K562 (cell line): ENCODE measurements around the gene ZNF865. TPM values are rescaled to one million over a fixed set of nuclear protein-coding genes. Genes with fewer than 3 reads are reported as not detected.

ENCODE experiments used
- BCOR ChIP-seq: fragments of 450-650 bp; IDR thresholded peaks from 2 replicates; pipeline ENCODE4 v1.6.1; 2016
- CREM ChIP-seq: IDR thresholded peaks from 2 replicates; pipeline ENCODE4 v1.6.1; 2014; ENCODE audit warnings: antibody characterized with exemption, low read depth
- HDGF ChIP-seq: fragments of 450-650 bp; IDR thresholded peaks from 2 replicates; pipeline ENCODE4 v1.6.1; 2016
- HLTF ChIP-seq: fragments of 450-650 bp; IDR thresholded peaks from 2 replicates; pipeline ENCODE4 v1.6.1; 2016
- HSF4 ChIP-seq: fragments of 250-450 bp; sonication (Bioruptor Pico); IDR thresholded peaks from 2 replicates; pipeline ENCODE4 v2.1.2; 2022; ENCODE audit warnings: mild to moderate bottlenecking, moderate library complexity, borderline replicate concordance
- ILF3 ChIP-seq: fragments of 450-650 bp; IDR thresholded peaks from 2 replicates; pipeline ENCODE4 v1.6.1; 2018; ENCODE audit warnings: antibody characterized with exemption, mild to moderate bottlenecking, moderate library complexity, borderline replicate concordance
- JUND ChIP-seq, 2 experiments: IDR thresholded peaks; 2 replicates in 1 of 2; 3 replicates in 1 of 2; pipeline ENCODE4 v1.6.1; 2011; ENCODE audit warnings: borderline replicate concordance in 2 of 2, low read depth in 2 of 2, low read length in 2 of 2, improper control_type of control experiment in 1 of 2, missing biosample characterization in 1 of 2, missing genetic modification characterization in 1 of 2, missing genetic modification reagents in 1 of 2
- MYC ChIP-seq, 2 experiments: fragments of 250-450 bp in 1 of 2; sonication (Bioruptor Pico) in 1 of 2; IDR thresholded peaks; 2 replicates each; pipeline versions ENCODE4 v1.5.1 to v1.6.1; 2012 to 2021; ENCODE audit warnings: low read depth in 2 of 2, borderline replicate concordance in 1 of 2, improper control_type of control experiment in 1 of 2, low read length in 1 of 2, mild to moderate bottlenecking in 1 of 2, moderate library complexity in 1 of 2
- OTX1 ChIP-seq: fragments of 450-650 bp; formaldehyde crosslinking; IDR thresholded peaks from 2 replicates; pipeline ENCODE4 v1.4.0; 2022; ENCODE audit warnings: mild to moderate bottlenecking
- SMARCA5 ChIP-seq: fragments of 450-650 bp; IDR thresholded peaks from 2 replicates; pipeline ENCODE4 v1.6.1; 2016
- ZBTB5 ChIP-seq: fragments of 450-650 bp; IDR thresholded peaks from 2 replicates; pipeline ENCODE4 v1.6.1; 2017; ENCODE audit warnings: antibody characterized with exemption
- ZNF121 ChIP-seq: sonication (generic); formaldehyde crosslinking; conservative IDR thresholded peaks from 2 replicates; pipeline ENCODE4 v1.8.0; 2022; ENCODE audit warnings: missing genetic modification reagents
- polyA plus RNA-seq, 8 experiments: library from polyadenylated mRNA; depleted of rRNA in 4 of 8; stranded (reverse) in 5 of 8; unstranded in 3 of 8; fragments of >200 nt; fragmentation: Nextera tagmentation in 2 of 8; fragmentation: Illumina TruSeq in 1 of 8; extraction: Ambion mirVana in 2 of 8; extraction: Trizol in 1 of 8; gene quantifications; 2 replicates each; pipeline versions ENCODE4 v1.2.1 to v1.2.3, GENCODE V29; 2011 to 2014; ENCODE audit warnings: inconsistent platforms in 1 of 8, missing spikeins in 1 of 8
- total RNA-seq, 7 experiments: library from RNA; depleted of rRNA in 6 of 7; stranded (reverse); fragments of >200 nt in 6 of 7; fragmentation: Illumina TruSeq in 2 of 7; extraction: Trizol in 2 of 7; gene quantifications; 2 replicates each; pipeline versions ENCODE4 v1.2.1 to v1.2.3, GENCODE V29; 2011 to 2021; ENCODE audit warnings: low replicate concordance in 1 of 7
- TF ChIP-seq, protein P1 (sequence below): fragments of 250-450 bp; sonication (Bioruptor Pico); IDR thresholded peaks from 2 replicates; pipeline ENCODE4 v1.5.1; 2021; ENCODE audit warnings: mild to moderate bottlenecking
- TF ChIP-seq, protein P2 (sequence below): sonication (generic); formaldehyde crosslinking; IDR thresholded peaks from 2 replicates; pipeline ENCODE4 v1.8.0; 2022; ENCODE audit warnings: mild to moderate bottlenecking, missing genetic modification reagents, borderline replicate concordance
- TF ChIP-seq, protein P3 (sequence below), 2 experiments: fragments of 200-800 bp in 1 of 2; sonication (Bioruptor generic) in 1 of 2; sonication (generic) in 1 of 2; formaldehyde crosslinking in 1 of 2; IDR thresholded peaks in 1 of 2; conservative IDR thresholded peaks in 1 of 2; 2 replicates each; pipeline versions ENCODE4 v1.5.0 to v1.6.1; 2016 to 2020; ENCODE audit warnings: missing compliant biosample characterization in 1 of 2, missing genetic modification characterization in 1 of 2, missing genetic modification reagents in 1 of 2

ZNF865 gene
- total and polyA plus RNA-seq, 9 of the 15 experiments (the other 6 are each of a cell fraction or from before 2014, with no cell fraction given): 0.40 to 18.8 (median 1.6) TPM; not detected in 2

DNA sequence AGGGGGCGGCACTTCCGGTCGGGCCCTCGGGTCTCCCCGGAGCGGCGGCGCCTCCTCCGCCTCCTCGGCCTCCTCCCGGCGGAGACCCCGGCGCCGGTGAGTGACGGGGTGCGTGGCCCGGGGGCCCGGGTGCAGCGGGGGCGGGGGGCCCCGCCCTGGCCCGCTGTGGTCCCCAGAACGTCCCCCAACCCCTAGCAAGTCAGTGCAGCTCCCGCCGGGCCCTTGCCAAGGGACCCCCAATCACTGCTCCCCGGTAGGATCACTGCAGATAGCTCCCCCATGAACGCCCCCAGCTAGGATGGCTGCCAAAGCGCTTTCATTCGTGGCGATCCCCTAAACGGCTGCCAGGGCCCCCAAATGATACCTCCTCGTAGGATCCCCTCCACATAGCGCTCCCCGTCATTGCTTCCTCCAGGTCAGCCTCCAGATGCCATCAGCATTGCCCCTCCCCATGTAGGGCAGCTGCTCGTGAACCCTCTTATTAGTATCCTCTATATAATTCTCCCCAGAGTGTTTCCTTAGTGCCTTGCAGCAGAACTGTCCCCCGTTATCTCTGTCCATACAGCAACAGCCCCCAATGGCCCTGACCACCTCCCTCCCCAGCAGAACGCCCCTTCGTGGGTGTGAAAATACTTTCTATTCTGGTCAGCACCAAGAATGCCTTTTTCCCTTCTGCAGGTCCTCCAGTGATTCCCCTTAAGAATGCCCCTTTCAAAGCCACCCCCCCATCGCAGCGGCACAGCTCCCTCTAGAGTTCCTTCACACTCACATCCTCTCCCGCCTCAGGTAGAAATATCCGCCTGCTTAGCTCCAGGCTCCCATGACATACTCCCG is at the start of gene ZNF865 (continued):
- TF ChIP-seq ILF3 (peak; percentile 46; the same call in 1 of the 2 replicates), JUND (IDR thresholded peaks at IDR 0.05; ENCODE audit: borderline replicate concordance, low read depth, low read length) (0 out of 2 replicates have a peak, but pooled peaks have one; percentile 21), JUND (tag; IDR thresholded peaks at IDR 0.05; ENCODE audit: borderline replicate concordance, low read depth, low read length) (no peak), OTX1 (CRISPR knock-in tag) (0 out of 2 replicates have a peak, but pooled peaks have one; percentile 55), HDGF (0 out of 2 replicates have a peak, but pooled peaks have one; percentile 28), MYC (IDR thresholded peaks at IDR 0.05; ENCODE audit: low read depth, low read length) (0 out of 2 replicates have a peak, but pooled peaks have one; percentile 43), MYC (CRISPR knock-in tag; IDR thresholded peaks at IDR 0.05; ENCODE audit: borderline replicate concordance, low read depth) (no peak), SMARCA5 (0 out of 2 replicates have a peak, but pooled peaks have one; percentile 70), ZBTB5 (no peak), HLTF (0 out of 2 replicates have a peak, but pooled peaks have one; percentile 60), CREM (peak; percentile 53; the same call in 1 of the 2 replicates), BCOR (peak; percentile 39; the same call in 1 of the 2 replicates), HSF4 (CRISPR knock-in tag) (no peak), ZNF121 (CRISPR knock-in tag) (0 out of 2 replicates have a peak, but pooled peaks have one; percentile 6)
- TF ChIP-seq, protein P1, sequence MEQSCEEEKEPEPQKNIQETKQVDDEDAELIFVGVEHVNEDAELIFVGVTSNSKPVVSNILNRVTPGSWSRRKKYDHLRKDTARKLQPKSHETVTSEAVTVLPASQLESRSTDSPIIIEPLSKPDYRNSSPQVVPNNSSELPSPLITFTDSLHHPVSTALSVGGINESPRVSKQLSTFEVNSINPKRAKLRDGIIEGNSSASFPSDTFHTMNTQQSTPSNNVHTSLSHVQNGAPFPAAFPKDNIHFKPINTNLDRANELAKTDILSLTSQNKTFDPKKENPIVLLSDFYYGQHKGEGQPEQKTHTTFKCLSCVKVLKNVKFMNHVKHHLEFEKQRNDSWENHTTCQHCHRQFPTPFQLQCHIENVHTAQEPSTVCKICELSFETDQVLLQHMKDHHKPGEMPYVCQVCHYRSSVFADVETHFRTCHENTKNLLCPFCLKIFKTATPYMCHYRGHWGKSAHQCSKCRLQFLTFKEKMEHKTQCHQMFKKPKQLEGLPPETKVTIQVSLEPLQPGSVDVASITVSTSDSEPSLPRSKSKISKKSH: no peak
- TF ChIP-seq, protein P2, sequence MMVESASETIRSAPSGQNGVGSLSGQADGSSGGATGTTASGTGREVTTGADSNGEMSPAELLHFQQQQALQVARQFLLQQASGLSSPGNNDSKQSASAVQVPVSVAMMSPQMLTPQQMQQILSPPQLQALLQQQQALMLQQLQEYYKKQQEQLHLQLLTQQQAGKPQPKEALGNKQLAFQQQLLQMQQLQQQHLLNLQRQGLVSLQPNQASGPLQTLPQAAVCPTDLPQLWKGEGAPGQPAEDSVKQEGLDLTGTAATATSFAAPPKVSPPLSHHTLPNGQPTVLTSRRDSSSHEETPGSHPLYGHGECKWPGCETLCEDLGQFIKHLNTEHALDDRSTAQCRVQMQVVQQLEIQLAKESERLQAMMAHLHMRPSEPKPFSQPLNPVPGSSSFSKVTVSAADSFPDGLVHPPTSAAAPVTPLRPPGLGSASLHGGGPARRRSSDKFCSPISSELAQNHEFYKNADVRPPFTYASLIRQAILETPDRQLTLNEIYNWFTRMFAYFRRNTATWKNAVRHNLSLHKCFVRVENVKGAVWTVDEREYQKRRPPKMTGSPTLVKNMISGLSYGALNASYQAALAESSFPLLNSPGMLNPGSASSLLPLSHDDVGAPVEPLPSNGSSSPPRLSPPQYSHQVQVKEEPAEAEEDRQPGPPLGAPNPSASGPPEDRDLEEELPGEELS: no peak
- TF ChIP-seq, protein P3, sequence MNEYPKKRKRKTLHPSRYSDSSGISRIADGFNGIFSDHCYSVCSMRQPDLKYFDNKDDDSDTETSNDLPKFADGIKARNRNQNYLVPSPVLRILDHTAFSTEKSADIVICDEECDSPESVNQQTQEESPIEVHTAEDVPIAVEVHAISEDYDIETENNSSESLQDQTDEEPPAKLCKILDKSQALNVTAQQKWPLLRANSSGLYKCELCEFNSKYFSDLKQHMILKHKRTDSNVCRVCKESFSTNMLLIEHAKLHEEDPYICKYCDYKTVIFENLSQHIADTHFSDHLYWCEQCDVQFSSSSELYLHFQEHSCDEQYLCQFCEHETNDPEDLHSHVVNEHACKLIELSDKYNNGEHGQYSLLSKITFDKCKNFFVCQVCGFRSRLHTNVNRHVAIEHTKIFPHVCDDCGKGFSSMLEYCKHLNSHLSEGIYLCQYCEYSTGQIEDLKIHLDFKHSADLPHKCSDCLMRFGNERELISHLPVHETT (CRISPR knock-in tag; conservative IDR thresholded peaks at IDR 0.05 in 1 of 2, IDR thresholded peaks at IDR 0.05 in 1 of 2): 0 out of 4 replicates have a peak, but pooled peaks of 1 of the 2 experiments have one; percentile 56
